SJSA1 (cell line): Measurements from ENCODE around the gene RSPRY1. TPM values are rescaled to one million over a fixed set of nuclear protein-coding genes. Genes with fewer than 3 reads are reported as not detected.

Experiments used
- DNase-seq, 2 experiments: peaks; one replicate each; pipeline ENCODE4 v3.0.0-alpha.2; 2015 to 2020; ENCODE audit warnings: low spot score in 2 of 2, low read depth in 1 of 2
- H3K27ac ChIP-seq: fragments of 250-450 bp; sonication (Bioruptor Pico); 2 replicates; pipeline ENCODE4 v1.5.1; 2020; ENCODE audit warnings: mild to moderate bottlenecking, moderate library complexity
- H3K27me3 ChIP-seq: fragments of 250-450 bp; sonication (Bioruptor Pico); replicated peaks from 2 replicates; pipeline ENCODE4 v1.5.1; 2020; ENCODE audit warnings: mild to moderate bottlenecking, moderate library complexity
- H3K36me3 ChIP-seq: fragments of 250-450 bp; sonication (Bioruptor Pico); 2 replicates; pipeline ENCODE4 v1.5.1; 2020; ENCODE audit warnings: mild to moderate bottlenecking
- H3K4me1 ChIP-seq: fragments of 250-450 bp; sonication (Bioruptor Pico); replicated peaks from 2 replicates; pipeline ENCODE4 v1.6.1; 2021; ENCODE audit warnings: mild to moderate bottlenecking
- H3K4me3 ChIP-seq: fragments of 250-450 bp; sonication (Bioruptor Pico); 2 replicates; pipeline ENCODE4 v1.5.1; 2020; ENCODE audit warnings: mild to moderate bottlenecking
- H3K9me3 ChIP-seq: fragments of 250-450 bp; sonication (Bioruptor Pico); replicated peaks from 2 replicates; pipeline ENCODE4 v1.5.1; 2020; ENCODE audit warnings: mild to moderate bottlenecking
- total RNA-seq: library from RNA; depleted of rRNA; stranded (reverse); fragments of >200 nt; shearing (Covaris generic); gene quantifications from 2 replicates; pipeline ENCODE4 v1.2.3, GENCODE V29; 2014; rRNA removed

RSPRY1 gene
- 13.9 and 40.2 TPM in 2 replicates for total RNA-seq

GRCh38 chr16:57185945-57186871, at the start of gene RSPRY1, which contains the start of gene PSME3IP1:
TSS of gene RSPRY1 (plus strand) at chr16:57186329. CDS start at chr16:57204659, 18,330 bp downstream.
TSS of gene PSME3IP1 (minus strand) at chr16:57186039. CDS start at chr16:57173854, 12,185 bp downstream.
- H3K4me1 ChIP-seq, result peaks cover 34% of the 10 kb centered on the region
- H3K9me3 ChIP-seq, result no peaks in the 10 kb centered on the region
- no peaks in the 10 kb centered on the region for H3K27me3 ChIP-seq
- peak within 1 kb of the TSS; percentile 68 for H3K4me3 ChIP-seq
- H3K36me3 ChIP-seq, result peaks cover 6% of the 10 kb centered on the region; the same call in 1 of the 2 replicates
- DNase-seq, result peak; percentile 99
- H3K27ac ChIP-seq, result peak within 1 kb of the TSS; percentile 79

- Histone ChIP-seq H3K4me3 (no peak overlapping the region), H3K27ac (no peak overlapping the region), H3K9me3 (no peaks in the 10 kb centered on the region), H3K36me3 (peaks cover 2% of the 10 kb centered on the region; the same call in 1 of the 2 replicates), H3K27me3 (no peaks in the 10 kb centered on the region), H3K4me1 (0 out of 2 replicates have a peak, but pooled peaks cover 4% of the 10 kb centered on the region)
- DNase-seq, result no peak
Observed at GRCh38 chr16:57137043-57137442, 49.1 kb upstream of the RSPRY1 start.

DNA sequence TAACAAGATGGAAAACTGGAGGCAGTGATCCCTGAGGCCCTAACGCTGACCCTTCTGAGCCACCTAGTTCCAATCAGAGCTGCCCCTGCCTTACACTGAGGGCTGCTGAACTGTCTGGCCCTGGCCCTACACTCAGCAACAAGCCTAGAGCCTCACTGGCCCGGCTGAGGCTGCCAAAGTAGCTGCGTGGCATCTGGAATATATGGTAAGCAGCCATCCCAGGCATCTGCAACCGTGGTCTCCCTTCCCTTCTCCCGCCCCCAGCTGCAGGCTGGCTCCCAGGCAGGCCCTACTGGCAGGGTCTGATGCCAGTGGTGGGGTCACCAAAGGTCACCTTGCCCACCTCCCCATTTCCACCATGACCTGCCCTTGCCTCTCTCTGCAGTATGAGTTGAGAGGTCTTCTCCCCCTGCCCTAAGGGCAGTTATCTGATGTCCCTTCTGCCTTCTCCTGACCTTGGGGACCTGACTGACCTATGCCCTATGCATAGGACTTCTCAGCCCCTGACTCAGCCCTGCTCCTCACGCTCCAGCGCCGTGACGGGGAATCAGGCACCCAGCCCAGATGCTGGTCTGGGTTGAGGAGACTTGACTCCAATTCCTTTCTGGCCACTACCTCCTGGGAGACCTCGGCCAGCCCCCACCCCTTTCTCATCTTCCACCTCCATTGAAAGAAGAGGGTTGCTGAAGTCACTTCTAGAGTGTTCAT, 48.4 kb upstream of the RSPRY1 start:
- no peak for DNase-seq
- Histone ChIP-seq H3K27ac (no peak overlapping the region), H3K27me3 (no peaks in the 10 kb centered on the region), H3K36me3 (peaks cover 2% of the 10 kb centered on the region; the same call in 1 of the 2 replicates), H3K9me3 (no peaks in the 10 kb centered on the region), H3K4me3 (no peak overlapping the region), H3K4me1 (no peaks in the 10 kb centered on the region)

DNA sequence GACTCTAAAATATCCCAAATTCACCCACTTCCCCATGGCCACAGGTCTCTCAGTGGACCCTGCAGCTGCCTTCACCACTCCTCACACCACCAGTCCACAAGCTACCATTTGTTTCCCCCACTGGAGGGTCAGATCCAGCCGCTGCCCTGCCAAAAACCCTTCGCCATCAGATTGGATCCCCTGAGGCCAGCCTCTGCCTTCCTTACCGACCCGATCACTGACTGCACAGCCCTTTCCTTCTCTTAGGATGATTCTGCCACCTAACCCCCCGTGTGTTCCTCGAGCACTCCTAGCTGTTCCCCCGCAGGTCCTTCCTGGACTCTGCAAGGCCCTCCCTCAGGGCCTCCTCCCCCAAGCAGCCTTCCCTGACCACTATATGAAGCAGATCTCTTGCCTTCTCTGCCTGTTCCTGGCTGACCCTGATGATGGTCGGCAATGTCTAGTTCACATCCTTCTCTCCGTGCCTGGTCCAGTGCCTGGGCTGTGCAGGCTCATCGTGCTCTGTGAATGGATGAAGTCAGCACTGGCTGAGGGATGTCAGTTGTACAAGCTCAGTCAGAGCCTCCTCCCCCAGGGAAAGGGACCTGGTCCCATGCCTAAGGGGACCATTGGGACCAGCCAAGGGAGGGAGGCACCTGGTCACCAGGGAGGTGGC, 47.7 kb upstream of the RSPRY1 start:
- no peak overlapping the region for H3K4me3 ChIP-seq
- no peaks in the 10 kb centered on the region for H3K9me3 ChIP-seq
- no peak overlapping the region for H3K27ac ChIP-seq
- no peak for DNase-seq
- H3K27me3 ChIP-seq, result no peaks in the 10 kb centered on the region
- peaks cover 2% of the 10 kb centered on the region; the same call in 1 of the 2 replicates for H3K36me3 ChIP-seq
- H3K4me1 ChIP-seq, result no peaks in the 10 kb centered on the region

- Histone ChIP-seq H3K4me1 (peaks cover 18% of the 10 kb centered on the region), H3K27ac (no peak overlapping the region), H3K9me3 (no peaks in the 10 kb centered on the region), H3K36me3 (peaks cover 7% of the 10 kb centered on the region; the same call in 1 of the 2 replicates), H3K4me3 (no peak overlapping the region), H3K27me3 (no peaks in the 10 kb centered on the region)
- no peak for DNase-seq
Observed at GRCh38 chr16:57140931-57141668, 45.0 kb upstream of the RSPRY1 start.

GRCh38 chr16:57141822-57142631, 44.1 kb upstream of the RSPRY1 start:
- peaks cover 26% of the 10 kb centered on the region for H3K4me1 ChIP-seq
- peaks cover 13% of the 10 kb centered on the region; the same call in 1 of the 2 replicates for H3K36me3 ChIP-seq
- no peak for DNase-seq
- no peaks in the 10 kb centered on the region for H3K27me3 ChIP-seq
- no peaks in the 10 kb centered on the region for H3K9me3 ChIP-seq
- no peak overlapping the region for H3K27ac ChIP-seq
- no peak overlapping the region for H3K4me3 ChIP-seq

- peaks cover 39% of the 10 kb centered on the region for H3K4me1 ChIP-seq
- 0 out of 2 replicates have a peak, but pooled peaks cover 12% of the 10 kb centered on the region for H3K36me3 ChIP-seq
- H3K4me3 ChIP-seq, result no peak overlapping the region
- H3K27ac ChIP-seq, result no peak overlapping the region
- H3K27me3 ChIP-seq, result no peaks in the 10 kb centered on the region
- no peaks in the 10 kb centered on the region for H3K9me3 ChIP-seq
- DNase-seq, result no peak
Observed at GRCh38 chr16:57143149-57143921, 42.8 kb upstream of the RSPRY1 start.

- DNase-seq, result no peak
- Histone ChIP-seq H3K9me3 (no peaks in the 10 kb centered on the region), H3K27me3 (no peaks in the 10 kb centered on the region), H3K36me3 (0 out of 2 replicates have a peak, but pooled peaks cover 12% of the 10 kb centered on the region), H3K4me1 (peaks cover 42% of the 10 kb centered on the region), H3K4me3 (no peak overlapping the region), H3K27ac (no peak overlapping the region)
Observed at GRCh38 chr16:57144027-57144426, 42.1 kb upstream of the RSPRY1 start.

DNA sequence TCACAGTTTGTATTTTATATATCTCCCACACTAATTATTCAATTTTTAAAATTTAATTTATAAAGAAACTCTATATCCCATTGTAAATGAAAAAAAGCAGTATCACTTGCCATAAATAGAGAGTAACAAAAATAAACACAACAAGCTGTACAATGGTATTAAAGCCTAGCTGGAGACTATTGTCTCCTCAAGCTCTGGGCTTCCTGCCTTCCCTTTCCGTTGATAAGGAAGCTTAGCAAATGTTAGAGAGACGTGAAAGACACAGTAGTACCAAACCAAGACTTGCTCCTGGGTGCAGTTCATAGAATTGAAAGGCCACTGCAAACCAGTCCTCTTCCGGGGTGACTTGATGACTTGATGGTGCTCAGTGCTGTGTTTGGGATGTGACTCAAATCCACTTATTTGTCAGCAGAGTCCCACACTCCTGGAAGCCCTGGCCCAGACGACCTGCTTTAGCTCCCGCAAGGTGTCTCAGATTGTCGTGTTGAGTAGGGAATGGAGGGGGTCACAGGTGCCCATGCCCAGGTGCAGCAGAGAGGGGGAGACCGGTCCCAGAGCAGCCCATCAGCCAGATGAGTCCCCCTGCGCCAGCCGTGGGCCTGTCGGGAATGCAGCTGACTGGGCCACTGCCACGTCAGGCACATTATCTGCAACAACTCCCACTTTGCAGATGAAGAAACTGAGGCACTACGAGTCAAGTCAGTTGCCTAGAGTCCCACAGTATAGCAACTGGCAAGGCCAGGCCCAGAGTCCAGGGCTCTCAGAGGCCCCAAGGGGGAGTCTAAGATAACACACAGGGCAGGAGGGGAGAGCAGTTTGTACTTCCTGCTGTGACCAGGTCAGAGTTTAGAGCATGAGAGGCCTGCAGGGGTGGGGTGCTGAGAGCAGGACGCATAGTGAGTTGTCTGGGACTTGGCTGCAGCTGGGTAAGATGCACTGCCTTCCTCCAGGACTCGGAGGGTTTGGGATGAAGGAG, 40.8 kb upstream of the RSPRY1 start:
- H3K4me3 ChIP-seq, result no peak overlapping the region
- H3K4me1 ChIP-seq, result peaks cover 42% of the 10 kb centered on the region
- no peak overlapping the region for H3K27ac ChIP-seq
- DNase-seq, result peak in 1 of 2 experiments; percentile 15
- H3K36me3 ChIP-seq, result 0 out of 2 replicates have a peak, but pooled peaks cover 12% of the 10 kb centered on the region
- H3K27me3 ChIP-seq, result no peaks in the 10 kb centered on the region
- no peaks in the 10 kb centered on the region for H3K9me3 ChIP-seq

- DNase-seq, result no peak
- 0 out of 2 replicates have a peak, but pooled peaks cover 12% of the 10 kb centered on the region for H3K36me3 ChIP-seq
- H3K4me3 ChIP-seq, result no peak overlapping the region
- H3K9me3 ChIP-seq, result no peaks in the 10 kb centered on the region
- H3K27ac ChIP-seq, result no peak overlapping the region
- peaks cover 42% of the 10 kb centered on the region for H3K4me1 ChIP-seq
- no peaks in the 10 kb centered on the region for H3K27me3 ChIP-seq
Observed at GRCh38 chr16:57146040-57146647, 40.0 kb upstream of the RSPRY1 start.
